Renal cortex interstitium (tissue), 11 donors: ENCODE results near the gene PAQR4. TPM values are rescaled to one million over a fixed set of nuclear protein-coding genes. Genes with fewer than 3 reads are reported as not detected.

Experiments used
- DNase-seq, 11 donors: peaks; one replicate each; pipeline ENCODE4 v3.0.0-alpha.2; 2013; ENCODE audit warnings: low read depth in 9 of 11, low spot score in 4 of 11; ENCODE audit errors: extremely low read depth in 1 of 11
- polyA plus RNA-seq, 3 donors: library from polyadenylated mRNA; unstranded; fragments of 120-200 nt; gene quantifications; one replicate each; pipeline ENCODE4 v1.2.1, GENCODE V29; 2013; ENCODE audit not compliant: insufficient read length in 3 of 3

Gene PAQR4
- polyA plus RNA-seq, 3 donors = 8.1 to 12.5 (median 8.3) TPM

GRCh38 chr16:2973605-2974318 lies 4.6 kb downstream of the PAQR4 start:
- DNase-seq = no peak

DNA sequence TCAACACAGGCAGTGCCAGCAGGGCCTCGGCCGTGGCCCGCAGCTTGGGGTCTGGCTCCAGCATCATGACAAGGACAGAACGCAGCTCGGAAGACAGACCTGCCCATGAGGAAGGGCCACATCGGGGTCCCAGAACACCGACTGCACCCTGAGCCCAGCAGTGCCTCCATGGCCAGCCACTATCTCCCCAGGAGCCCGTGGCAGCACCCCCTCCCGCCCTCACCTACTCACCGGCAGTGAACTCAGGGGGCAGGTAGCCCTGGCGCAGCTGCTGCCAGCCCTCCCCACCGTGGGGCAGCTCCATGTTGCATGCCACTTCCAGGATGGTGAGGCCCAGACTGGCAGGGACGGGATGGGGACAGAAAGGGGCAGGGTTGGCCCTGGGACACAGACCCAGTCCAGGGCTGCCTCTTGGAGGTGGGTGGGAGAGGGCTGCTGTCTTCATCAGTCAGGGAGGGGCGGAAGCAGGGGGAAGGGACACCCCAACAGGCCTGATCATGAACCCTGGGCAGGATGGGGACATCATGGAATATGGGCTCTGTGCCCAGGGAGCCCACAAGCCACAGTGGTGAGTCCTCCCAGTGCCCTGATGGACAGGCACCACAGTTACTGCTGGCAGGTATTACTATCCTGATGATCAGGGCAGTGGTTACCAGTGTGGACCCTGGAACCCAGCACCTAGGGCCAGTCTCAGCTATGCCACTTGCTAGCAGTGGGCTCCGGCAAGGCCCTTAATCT lies 5.3 kb downstream of the PAQR4 start:
- no peak for DNase-seq

GRCh38 chr16:2975161-2975795 lies 6.1 kb downstream of the PAQR4 start:
- no peak for DNase-seq

- DNase-seq = no peak
Observed at GRCh38 chr16:2976201-2976600, 7.1 kb downstream of the PAQR4 start.

GRCh38 chr16:2976673-2977072 lies 7.5 kb downstream of the PAQR4 start:
- DNase-seq = no peak

GRCh38 chr16:2977440-2977839 lies 8.3 kb downstream of the PAQR4 start:
- DNase-seq = no peak

DNA sequence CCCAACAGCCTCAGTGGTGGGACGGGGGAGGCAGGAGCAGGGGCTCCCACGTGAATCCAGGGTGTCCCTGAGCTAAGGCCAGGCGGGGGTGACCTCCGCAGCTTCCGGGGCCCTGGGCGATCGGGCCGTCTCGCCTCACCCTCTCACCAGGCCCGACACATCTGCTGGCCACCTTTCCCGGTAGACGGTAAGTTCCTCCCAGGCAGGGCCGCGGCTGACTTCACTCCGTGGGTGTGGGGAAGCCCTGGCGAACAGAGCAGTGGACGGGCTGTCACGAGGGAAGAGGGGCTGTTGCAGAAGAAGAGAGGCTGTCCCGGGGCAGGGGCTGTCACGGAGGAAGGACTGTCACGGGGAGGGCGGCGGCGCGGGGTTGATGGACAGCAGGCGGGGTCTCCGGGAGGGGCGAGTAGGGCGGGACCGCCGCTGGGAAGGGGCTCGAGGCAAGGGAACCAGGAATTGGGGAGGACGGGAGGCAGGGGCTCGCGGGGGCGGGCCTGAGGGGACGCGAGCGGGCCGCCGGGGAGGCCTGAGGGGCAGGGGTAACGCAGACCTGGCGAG lies 10.6 kb downstream of the PAQR4 start:
- no peak for DNase-seq

DNA sequence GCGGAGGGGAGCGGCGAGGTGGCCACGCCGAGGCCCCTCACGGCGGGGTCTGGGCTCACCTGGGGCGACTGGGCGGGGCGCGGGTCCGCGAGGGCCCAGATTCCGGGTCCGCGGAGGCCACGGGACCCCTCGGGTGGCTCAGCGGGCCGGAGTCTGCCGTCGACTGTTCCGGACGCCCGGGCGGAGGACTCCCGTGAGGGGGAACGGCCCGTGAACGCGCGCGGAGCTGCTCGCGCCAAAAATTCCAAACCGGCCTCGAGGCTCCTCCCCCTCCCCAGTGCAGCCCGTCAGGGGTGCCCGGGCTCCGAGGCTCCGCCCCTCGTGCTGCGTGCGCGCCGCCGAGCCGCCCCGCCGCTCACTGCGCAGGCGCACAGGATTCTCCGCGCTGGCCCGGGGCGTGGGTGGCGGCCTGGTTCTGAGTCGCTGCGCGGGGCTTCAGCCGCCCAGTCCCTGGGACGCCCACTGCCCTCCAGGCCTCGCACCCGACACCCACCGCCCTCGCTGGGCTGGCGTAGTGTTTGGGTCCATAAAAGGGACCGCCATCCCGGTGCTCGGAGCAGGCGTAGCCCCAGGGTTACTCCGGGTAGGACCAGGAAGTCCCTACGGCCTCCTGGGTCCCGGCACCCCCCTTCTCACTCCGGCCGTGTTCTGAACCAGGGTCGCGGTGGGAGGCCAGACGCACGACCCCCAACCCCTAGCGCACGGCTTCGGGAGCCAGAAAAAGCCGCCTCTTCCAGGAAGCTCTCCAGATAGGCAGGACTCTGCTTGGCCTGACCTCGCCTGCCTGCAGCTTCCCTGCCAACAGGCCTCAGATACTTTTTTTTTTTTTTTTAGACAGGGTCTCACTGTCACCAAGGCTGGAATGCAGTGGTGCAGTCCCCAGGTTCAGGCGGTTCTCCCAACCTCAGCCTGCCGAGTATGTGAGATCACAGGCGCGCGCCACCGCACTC lies 11.4 kb downstream of the PAQR4 start, which contains the start of gene PKMYT1:
TSS of gene PKMYT1 (minus strand) at position 220 of the 950 bp plus-strand sequence. CDS start 789 bp downstream, outside the sequence.
- peak in 10 of 11 donors; percentile 71 to 91 (median 86) for DNase-seq

GRCh38 chr16:2981177-2981898 lies 12.2 kb downstream of the PAQR4 start:
- no peak for DNase-seq

- no peak for DNase-seq
Observed at GRCh38 chr16:2981899-2982250, 12.7 kb downstream of the PAQR4 start.

GRCh38 chr16:2982402-2982801 lies 13.3 kb downstream of the PAQR4 start:
- no peak for DNase-seq

DNA sequence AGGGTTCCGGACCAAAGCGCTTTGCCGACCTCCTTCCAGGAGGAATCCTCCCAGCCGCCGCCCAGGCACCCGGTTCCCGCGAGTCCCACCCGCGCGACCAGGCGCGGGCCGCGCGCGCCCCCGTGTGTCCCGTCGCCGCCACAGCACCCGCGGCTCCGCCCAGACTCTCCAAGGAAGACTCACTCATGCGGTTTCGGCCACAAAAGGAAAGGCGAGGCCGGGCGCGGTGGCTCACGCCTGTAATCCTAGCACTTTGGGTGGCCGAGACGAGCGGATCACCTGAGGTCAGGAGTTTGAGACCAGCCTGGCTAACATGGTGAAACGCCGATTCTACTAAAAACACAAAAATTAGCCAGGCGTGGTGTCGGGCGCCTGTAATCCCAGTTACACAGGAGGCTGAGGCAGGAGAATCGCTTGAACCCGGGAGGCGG lies 14.6 kb downstream of the PAQR4 start:
- peak in 4 of 11 donors; percentile 62 to 75 (median 71) for DNase-seq

DNA sequence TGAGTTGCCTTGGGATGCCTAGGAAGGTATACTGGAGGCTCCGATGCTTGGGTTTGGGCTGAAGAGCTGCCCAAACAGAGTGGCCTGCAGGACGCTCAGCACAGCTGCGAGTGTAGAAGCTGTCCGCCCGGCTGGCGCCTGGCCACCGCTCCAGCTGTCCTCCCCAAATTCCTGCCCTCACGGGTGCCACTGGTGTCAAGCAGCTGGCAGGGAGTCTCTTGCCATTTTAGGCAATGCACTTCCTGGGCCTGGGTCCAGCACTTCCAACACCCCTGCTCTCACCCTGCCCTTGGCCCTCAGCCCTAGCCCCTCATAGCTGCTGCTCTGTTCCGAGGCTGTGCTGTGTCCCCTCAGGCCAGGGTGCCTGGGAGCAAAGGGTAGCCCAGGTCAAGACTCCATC lies 16.3 kb downstream of the PAQR4 start:
- DNase-seq = no peak

- DNase-seq = no peak
Observed at GRCh38 chr16:2985893-2986355, 16.8 kb downstream of the PAQR4 start.

DNA sequence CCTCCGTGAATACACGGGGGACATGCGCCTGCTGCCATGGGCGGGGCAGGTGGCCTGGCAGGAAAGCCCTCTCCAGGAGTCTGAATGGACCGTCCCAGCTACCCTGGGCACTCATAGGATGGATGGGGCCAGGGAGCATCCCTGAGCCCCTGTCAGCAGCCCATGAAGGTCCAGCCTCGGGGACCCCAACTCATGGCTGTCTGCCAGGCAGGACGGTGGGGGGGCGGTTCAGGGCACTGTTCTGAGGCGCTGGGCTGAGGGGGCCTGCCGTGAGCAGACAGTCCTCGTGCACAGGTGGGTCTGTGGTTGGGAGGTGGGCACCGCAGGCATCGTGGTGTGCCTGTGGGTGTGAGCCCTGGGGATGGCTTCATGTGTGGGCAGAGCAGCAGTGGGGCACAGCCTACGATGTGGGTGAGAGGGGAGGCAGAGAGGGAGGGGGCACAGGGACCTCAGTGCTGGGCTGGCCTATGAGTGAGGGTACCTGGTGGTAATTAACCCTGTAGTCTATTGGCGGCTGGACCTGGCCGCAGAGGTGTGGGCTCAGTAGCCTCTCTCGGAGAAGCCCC lies 17.6 kb downstream of the PAQR4 start:
- no peak for DNase-seq

- DNase-seq = no peak
Observed at GRCh38 chr16:2987286-2987685, 18.1 kb downstream of the PAQR4 start.

- no peak for DNase-seq
Observed at GRCh38 chr16:2987833-2988232, 18.7 kb downstream of the PAQR4 start.
